ENCODE measurements around the gene ARHGAP26. TPM values are rescaled to one million over a fixed set of nuclear protein-coding genes. Genes with fewer than 3 reads are reported as not detected.

The ARHGAP26 gene
- total RNA-seq, 4 donors from 2014 or later, result 12.4 to 49.5 (median 31.8) TPM

GRCh38 chr5:142780871-142781270 lies 10.7 kb downstream of the ARHGAP26 start:
- intact Hi-C loops (cut with DNase I; ENCODE audit: low total_unique reads), result no loop called here
- no peaks in the 10 kb centered on the region for H3K9me3 ChIP-seq
- H3K27me3 ChIP-seq, result no peaks in the 10 kb centered on the region
- DNase-seq, result no peak
- H3K4me3 ChIP-seq, result no peak overlapping the region
- H3K4me1 ChIP-seq, result peaks cover 8 to 15% of the 10 kb centered on the region in 2 donors
- no peak overlapping the region for H3K27ac ChIP-seq
- no peaks in the 10 kb centered on the region for H3K36me3 ChIP-seq
- no peak for TF ChIP-seq POLR2A (IDR thresholded peaks at IDR 0.05)
- TF ChIP-seq, protein P1, sequence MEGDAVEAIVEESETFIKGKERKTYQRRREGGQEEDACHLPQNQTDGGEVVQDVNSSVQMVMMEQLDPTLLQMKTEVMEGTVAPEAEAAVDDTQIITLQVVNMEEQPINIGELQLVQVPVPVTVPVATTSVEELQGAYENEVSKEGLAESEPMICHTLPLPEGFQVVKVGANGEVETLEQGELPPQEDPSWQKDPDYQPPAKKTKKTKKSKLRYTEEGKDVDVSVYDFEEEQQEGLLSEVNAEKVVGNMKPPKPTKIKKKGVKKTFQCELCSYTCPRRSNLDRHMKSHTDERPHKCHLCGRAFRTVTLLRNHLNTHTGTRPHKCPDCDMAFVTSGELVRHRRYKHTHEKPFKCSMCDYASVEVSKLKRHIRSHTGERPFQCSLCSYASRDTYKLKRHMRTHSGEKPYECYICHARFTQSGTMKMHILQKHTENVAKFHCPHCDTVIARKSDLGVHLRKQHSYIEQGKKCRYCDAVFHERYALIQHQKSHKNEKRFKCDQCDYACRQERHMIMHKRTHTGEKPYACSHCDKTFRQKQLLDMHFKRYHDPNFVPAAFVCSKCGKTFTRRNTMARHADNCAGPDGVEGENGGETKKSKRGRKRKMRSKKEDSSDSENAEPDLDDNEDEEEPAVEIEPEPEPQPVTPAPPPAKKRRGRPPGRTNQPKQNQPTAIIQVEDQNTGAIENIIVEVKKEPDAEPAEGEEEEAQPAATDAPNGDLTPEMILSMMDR (IDR thresholded peaks at IDR 0.05), result no peak

GRCh38 chr5:142782976-142783530 lies 12.9 kb downstream of the ARHGAP26 start:
- Histone ChIP-seq H3K36me3 (no peaks in the 10 kb centered on the region), H3K27ac (peak overlapping the region; percentile 52 to 60), H3K27me3 (no peaks in the 10 kb centered on the region), H3K9me3 (no peaks in the 10 kb centered on the region), H3K4me3 (no peak overlapping the region), H3K4me1 (peaks cover 8 to 15% of the 10 kb centered on the region in 2 donors)
- TF ChIP-seq POLR2A (IDR thresholded peaks at IDR 0.05), result no peak
- TF ChIP-seq, protein P1 (IDR thresholded peaks at IDR 0.05), result no peak
- peak; percentile 77 to 87 for DNase-seq
- intact Hi-C loops (cut with DNase I; ENCODE audit: low total_unique reads), result no loop called here

GRCh38 chr5:142783601-142784341 lies 13.6 kb downstream of the ARHGAP26 start:
- Histone ChIP-seq H3K27ac (peak overlapping the region; percentile 52 to 60), H3K4me3 (no peak overlapping the region), H3K4me1 (peaks cover 8 to 15% of the 10 kb centered on the region in 2 donors), H3K36me3 (no peaks in the 10 kb centered on the region), H3K27me3 (no peaks in the 10 kb centered on the region), H3K9me3 (no peaks in the 10 kb centered on the region)
- intact Hi-C loops (cut with DNase I; ENCODE audit: low total_unique reads), result no loop called here
- no peak for DNase-seq
- TF ChIP-seq, protein P1 (IDR thresholded peaks at IDR 0.05), result no peak
- TF ChIP-seq POLR2A (IDR thresholded peaks at IDR 0.05), result no peak

DNA sequence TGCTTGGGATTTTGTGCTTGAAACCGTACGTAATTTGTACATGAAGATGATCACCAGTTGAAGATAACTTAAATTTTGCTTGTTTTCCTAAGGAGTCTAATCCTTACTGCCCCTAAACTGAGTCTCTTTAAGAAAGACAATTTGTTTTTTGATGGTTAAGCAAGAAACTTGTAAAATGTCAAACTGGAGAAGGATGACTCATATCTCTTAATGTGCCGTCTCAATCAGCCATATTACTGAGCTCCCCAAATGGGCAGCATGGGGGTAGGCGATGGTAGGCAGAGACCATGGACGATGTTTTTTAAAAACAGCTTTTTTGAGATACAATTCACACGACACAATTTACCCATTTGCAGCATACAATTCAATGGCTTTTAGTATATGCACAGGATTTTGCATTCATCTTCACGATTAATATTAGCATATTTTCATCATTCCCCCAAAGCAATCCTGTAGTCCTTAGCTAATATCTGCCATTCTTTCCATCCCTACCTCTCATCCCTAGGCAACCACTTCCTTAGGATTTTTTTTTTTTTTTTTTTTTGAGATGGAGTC lies 14.3 kb downstream of the ARHGAP26 start:
- Histone ChIP-seq H3K27ac (peak overlapping the region; percentile 28 to 52), H3K36me3 (no peaks in the 10 kb centered on the region), H3K27me3 (no peaks in the 10 kb centered on the region), H3K9me3 (no peaks in the 10 kb centered on the region), H3K4me1 (peaks cover 8 to 15% of the 10 kb centered on the region in 2 donors), H3K4me3 (no peak overlapping the region)
- DNase-seq, result no peak
- intact Hi-C loops (cut with DNase I; ENCODE audit: low total_unique reads), result no loop called here
- TF ChIP-seq POLR2A (IDR thresholded peaks at IDR 0.05), result no peak
- TF ChIP-seq, protein P1 (IDR thresholded peaks at IDR 0.05), result no peak

DNA sequence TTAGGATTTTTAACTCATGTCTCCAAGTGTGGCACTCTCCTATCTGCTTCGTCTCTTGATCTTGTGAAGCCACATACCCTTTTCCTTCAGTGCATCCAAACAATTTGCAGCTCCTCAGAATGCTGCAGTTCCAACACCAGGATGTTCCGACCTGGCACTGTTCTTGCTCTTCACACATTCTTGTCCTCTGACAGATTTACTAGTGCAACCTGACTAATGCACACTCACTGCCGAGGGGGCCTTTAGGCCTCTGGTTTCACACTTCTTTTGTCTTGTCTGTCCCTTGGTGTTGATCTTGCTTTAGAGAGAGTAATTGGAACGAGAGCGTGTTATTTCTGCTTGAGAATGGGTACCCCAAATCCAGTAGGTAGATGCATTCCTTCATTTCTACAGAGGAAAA lies 15.0 kb downstream of the ARHGAP26 start:
- Histone ChIP-seq H3K27ac (no peak overlapping the region), H3K9me3 (no peaks in the 10 kb centered on the region), H3K27me3 (no peaks in the 10 kb centered on the region), H3K36me3 (no peaks in the 10 kb centered on the region), H3K4me3 (no peak overlapping the region), H3K4me1 (peaks cover 8 to 15% of the 10 kb centered on the region in 2 donors)
- no peak for DNase-seq
- intact Hi-C loops (cut with DNase I; ENCODE audit: low total_unique reads), result no loop called here
- no peak for TF ChIP-seq POLR2A (IDR thresholded peaks at IDR 0.05)
- TF ChIP-seq, protein P1 (IDR thresholded peaks at IDR 0.05), result no peak
